ENCODE results near the gene STAG1.

DNA sequence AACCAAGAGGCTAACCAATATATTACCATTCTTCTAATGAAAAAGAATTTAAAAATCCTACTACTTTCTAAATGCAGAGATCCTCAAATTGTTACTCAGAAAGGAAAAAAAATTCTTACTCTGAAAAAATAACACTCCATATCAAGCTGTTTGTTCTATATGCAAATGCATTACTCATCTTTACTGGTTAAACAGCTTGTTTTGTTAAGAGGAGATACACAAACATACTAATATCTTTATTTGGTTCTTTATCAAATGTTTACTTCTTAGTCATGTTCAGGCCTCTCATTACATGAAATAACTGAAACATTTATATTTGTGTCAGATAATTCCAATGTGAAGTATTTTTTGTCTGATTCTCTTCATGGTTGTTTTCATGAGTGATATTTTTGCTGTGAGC, 355.3 kb downstream of the STAG1 start:
- TF ChIP-seq POLR2A (IDR thresholded peaks at IDR 0.05; ENCODE audit: low read depth, low read length) (no peak), TAF1 (IDR thresholded peaks at IDR 0.05; ENCODE audit: low read depth, low read length) (no peak)

All from GM12891 (cell line).